NCI-H1417 treated with DMSO at 0.1 percent for 48 hours (cell line): Measurements from ENCODE around the gene IFNA6.

Source experiments
- DNase-seq: peaks from one replicate; lab custom pipeline; 2025; lab: John Stamatoyannopoulos, UW

Gene IFNA6

GRCh38 chr9:21331676-21332402 is 18.8 kb downstream of the IFNA6 start:
- no peak for DNase-seq

- no peak for DNase-seq
Observed at GRCh38 chr9:21326526-21327139, 24.1 kb downstream of the IFNA6 start.

- DNase-seq: no peak
Observed at GRCh38 chr9:21324047-21324446, 26.6 kb downstream of the IFNA6 start.

- DNase-seq: no peak
Observed at GRCh38 chr9:21322911-21323461, 27.7 kb downstream of the IFNA6 start.

GRCh38 chr9:21320465-21320864 is 30.2 kb downstream of the IFNA6 start:
- no peak for DNase-seq

GRCh38 chr9:21317956-21318923 is 32.4 kb downstream of the IFNA6 start:
- no peak for DNase-seq

GRCh38 chr9:21316860-21317259 is 33.8 kb downstream of the IFNA6 start:
- DNase-seq: no peak

GRCh38 chr9:21316032-21316842 is 34.5 kb downstream of the IFNA6 start:
- no peak for DNase-seq

GRCh38 chr9:21314152-21314551 is 36.5 kb downstream of the IFNA6 start:
- DNase-seq: no peak

- no peak for DNase-seq
Observed at GRCh38 chr9:21311889-21312288, 38.8 kb downstream of the IFNA6 start.

- no peak for DNase-seq
Observed at GRCh38 chr9:21305213-21305612, 45.5 kb downstream of the IFNA6 start, which contains the start of gene IFNA5. TSS of gene IFNA5 (minus strand) at chr9:21305313. CDS start at chr9:21305256, 57 bp downstream.
